ENCODE results near the gene SRMS.

SRMS gene

DNA sequence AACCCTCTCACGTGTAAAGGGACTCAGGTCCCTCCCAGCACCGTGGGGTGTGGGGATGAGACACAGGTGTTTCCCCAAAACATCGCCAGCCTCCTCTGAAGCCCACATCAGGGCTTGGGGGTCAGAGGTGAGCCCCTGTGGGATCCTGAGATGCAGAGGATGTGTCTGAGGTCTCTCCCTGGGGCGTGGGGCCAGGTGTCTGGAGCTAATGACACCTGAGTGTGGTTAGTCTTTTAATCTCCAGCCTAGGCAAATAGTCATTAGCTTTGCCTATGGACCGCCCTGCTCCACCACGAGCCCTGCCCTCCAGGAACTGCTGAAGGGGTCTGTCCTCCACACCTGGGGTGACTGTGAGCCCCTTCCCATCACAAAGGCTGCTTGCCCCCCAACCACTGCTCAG lies 1.7 kb downstream of the SRMS start:
- no peak overlapping the region for H2BK5ac ChIP-seq (ENCODE audit: low read depth, low read length, poor library complexity)

DNA sequence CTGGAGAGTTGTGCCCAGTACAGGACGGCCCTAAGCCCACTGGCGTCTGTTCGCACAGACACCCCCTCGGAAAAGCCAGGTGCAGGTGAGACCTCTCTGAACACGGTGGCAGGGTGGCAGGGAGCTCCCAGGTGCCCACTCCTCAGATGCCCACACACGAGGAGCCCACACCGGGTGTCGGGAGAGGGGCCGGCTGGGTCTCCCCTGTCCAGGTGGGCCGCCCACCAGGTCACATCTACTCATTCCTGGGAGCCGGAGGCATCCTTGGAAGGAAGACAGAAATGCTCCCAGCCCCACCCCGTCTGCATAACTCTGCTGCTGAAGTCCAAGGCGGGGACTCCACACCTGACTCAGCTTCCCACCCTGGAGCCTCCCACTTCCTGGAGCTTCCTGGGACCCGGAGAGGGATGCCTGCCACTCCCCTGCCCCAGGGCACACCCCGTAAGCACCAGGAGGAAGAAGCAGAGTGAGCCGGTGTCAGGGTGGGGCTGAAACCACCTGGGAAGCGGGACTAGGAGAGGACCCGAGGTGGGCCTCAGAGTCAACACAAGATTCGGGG lies 2.5 kb downstream of the SRMS start:
- WGBS (ENCODE audit: extremely low coverage, insufficient coverage, insufficient read length): no CpG with 5 or more reads among the region's 19 CpGs
- peaks cover 0 to 5% of the 10 kb centered on the region in 2 experiments for H3K4me1 ChIP-seq (ENCODE audit: control insufficient read depth in 1 of 2, insufficient read depth in 2 of 2, low read length in 2 of 2)
- no peak overlapping the region for H2BK5ac ChIP-seq (ENCODE audit: low read depth, low read length, poor library complexity)
- H3K4me2 ChIP-seq (ENCODE audit: low read length): no peak overlapping the region
- H3K79me2 ChIP-seq (ENCODE audit: control insufficient read depth, insufficient read depth, low read length, poor library complexity): no peaks in the 10 kb centered on the region
- H2BK120ac ChIP-seq (ENCODE audit: insufficient read depth, low read length, poor library complexity): no peak overlapping the region
- H3K79me1 ChIP-seq (ENCODE audit: low read length): no peaks in the 10 kb centered on the region
- no peak overlapping the region for H4K8ac ChIP-seq (ENCODE audit: low read depth, low read length)
- no peak overlapping the region for H3K9ac ChIP-seq (ENCODE audit: low read length)
- H3K4ac ChIP-seq (ENCODE audit: low read depth, low read length): no peak overlapping the region
- no peak overlapping the region for H4K12ac ChIP-seq (ENCODE audit: low read depth, low read length)
- no peak overlapping the region for H3K14ac ChIP-seq (ENCODE audit: low read length)
- H3K23ac ChIP-seq (ENCODE audit: low read length): no peak overlapping the region
- H3K18ac ChIP-seq (ENCODE audit: low read length): no peak overlapping the region
- H3K9me3 ChIP-seq (ENCODE audit: insufficient read depth, low read depth, low read length): no peaks in the 10 kb centered on the region
- H4K91ac ChIP-seq (ENCODE audit: low read depth, low read length): no peak overlapping the region
- no peak overlapping the region for H3K4me3 ChIP-seq (ENCODE audit: low read depth, low read length)
- no peak overlapping the region for H3K27ac ChIP-seq (ENCODE audit: low read depth, low read length)
- no peaks in the 10 kb centered on the region for H3K27me3 ChIP-seq (ENCODE audit: insufficient read depth, low read length)
- H3K36me3 ChIP-seq (ENCODE audit: control insufficient read depth in 1 of 2, insufficient read depth in 2 of 2, low read length in 2 of 2): no peaks in the 10 kb centered on the region
- no peak overlapping the region for H2AK5ac ChIP-seq (ENCODE audit: low read length)
- no peak overlapping the region for H2AFZ ChIP-seq (ENCODE audit: insufficient read depth, low read length, poor library complexity)
- DNase-seq: peak in 1 of 2 donors; percentile 25
- H2BK12ac ChIP-seq (ENCODE audit: low read length): no peak overlapping the region

More for the DNA sequence above, 1.7 kb downstream of the SRMS start:
- Histone ChIP-seq H2AFZ (ENCODE audit: insufficient read depth, low read length, poor library complexity) (no peak overlapping the region), H4K91ac (ENCODE audit: low read depth, low read length) (no peak overlapping the region), H4K8ac (ENCODE audit: low read depth, low read length) (no peak overlapping the region), H3K4ac (ENCODE audit: low read depth, low read length) (no peak overlapping the region), H3K4me1 (ENCODE audit: control insufficient read depth in 1 of 2, insufficient read depth in 2 of 2, low read length in 2 of 2) (peaks cover 0 to 3% of the 10 kb centered on the region in 2 experiments), H2AK5ac (ENCODE audit: low read length) (no peak overlapping the region), H2BK12ac (ENCODE audit: low read length) (no peak overlapping the region), H3K27me3 (ENCODE audit: insufficient read depth, low read length) (no peaks in the 10 kb centered on the region), H3K79me1 (ENCODE audit: low read length) (no peaks in the 10 kb centered on the region), H4K12ac (ENCODE audit: low read depth, low read length) (no peak overlapping the region), H3K4me3 (ENCODE audit: low read depth, low read length) (no peak overlapping the region), H3K79me2 (ENCODE audit: control insufficient read depth, insufficient read depth, low read length, poor library complexity) (no peaks in the 10 kb centered on the region), H2BK120ac (ENCODE audit: insufficient read depth, low read length, poor library complexity) (no peak overlapping the region), H3K9ac (ENCODE audit: low read length) (no peak overlapping the region), H3K23ac (ENCODE audit: low read length) (no peak overlapping the region), H3K4me2 (ENCODE audit: low read length) (no peak overlapping the region), H3K18ac (ENCODE audit: low read length) (no peak overlapping the region), H3K9me3 (ENCODE audit: insufficient read depth, low read depth, low read length) (no peaks in the 10 kb centered on the region), H3K36me3 (ENCODE audit: control insufficient read depth in 1 of 2, insufficient read depth in 2 of 2, low read length in 2 of 2) (no peaks in the 10 kb centered on the region), H3K27ac (ENCODE audit: low read depth, low read length) (no peak overlapping the region), H3K14ac (ENCODE audit: low read length) (no peak overlapping the region)
- no peak for DNase-seq
- no CpG with 5 or more reads among the region's 6 CpGs for whole genome bisulfite sequencing (ENCODE audit: extremely low coverage, insufficient coverage, insufficient read length)

GRCh38 chr20:63544241-63544957 lies 3.1 kb downstream of the SRMS start:
- no peak overlapping the region for H3K4ac ChIP-seq (ENCODE audit: low read depth, low read length)
- no peak overlapping the region for H3K27ac ChIP-seq (ENCODE audit: low read depth, low read length)
- H4K8ac ChIP-seq (ENCODE audit: low read depth, low read length): no peak overlapping the region
- no peaks in the 10 kb centered on the region for H3K27me3 ChIP-seq (ENCODE audit: insufficient read depth, low read length)
- no peak overlapping the region for H3K18ac ChIP-seq (ENCODE audit: low read length)
- H3K9me3 ChIP-seq (ENCODE audit: insufficient read depth, low read depth, low read length): no peaks in the 10 kb centered on the region
- no peak for DNase-seq
- no peak overlapping the region for H2BK12ac ChIP-seq (ENCODE audit: low read length)
- H2BK5ac ChIP-seq (ENCODE audit: low read depth, low read length, poor library complexity): no peak overlapping the region
- H3K14ac ChIP-seq (ENCODE audit: low read length): no peak overlapping the region
- H3K4me2 ChIP-seq (ENCODE audit: low read length): no peak overlapping the region
- H3K4me1 ChIP-seq (ENCODE audit: control insufficient read depth in 1 of 2, insufficient read depth in 2 of 2, low read length in 2 of 2): peaks cover 0 to 6% of the 10 kb centered on the region in 2 experiments
- H3K23ac ChIP-seq (ENCODE audit: low read length): no peak overlapping the region
- no peak overlapping the region for H2BK120ac ChIP-seq (ENCODE audit: insufficient read depth, low read length, poor library complexity)
- no CpG with 5 or more reads among the region's 27 CpGs for WGBS (ENCODE audit: extremely low coverage, insufficient coverage, insufficient read length)
- no peaks in the 10 kb centered on the region for H3K36me3 ChIP-seq (ENCODE audit: control insufficient read depth in 1 of 2, insufficient read depth in 2 of 2, low read length in 2 of 2)
- no peak overlapping the region for H4K91ac ChIP-seq (ENCODE audit: low read depth, low read length)
- no peak overlapping the region for H3K9ac ChIP-seq (ENCODE audit: low read length)
- no peak overlapping the region for H4K12ac ChIP-seq (ENCODE audit: low read depth, low read length)
- H3K79me2 ChIP-seq (ENCODE audit: control insufficient read depth, insufficient read depth, low read length, poor library complexity): no peaks in the 10 kb centered on the region
- no peaks in the 10 kb centered on the region for H3K79me1 ChIP-seq (ENCODE audit: low read length)
- H2AK5ac ChIP-seq (ENCODE audit: low read length): no peak overlapping the region
- H2AFZ ChIP-seq (ENCODE audit: insufficient read depth, low read length, poor library complexity): no peak overlapping the region
- no peak overlapping the region for H3K4me3 ChIP-seq (ENCODE audit: low read depth, low read length)

DNA sequence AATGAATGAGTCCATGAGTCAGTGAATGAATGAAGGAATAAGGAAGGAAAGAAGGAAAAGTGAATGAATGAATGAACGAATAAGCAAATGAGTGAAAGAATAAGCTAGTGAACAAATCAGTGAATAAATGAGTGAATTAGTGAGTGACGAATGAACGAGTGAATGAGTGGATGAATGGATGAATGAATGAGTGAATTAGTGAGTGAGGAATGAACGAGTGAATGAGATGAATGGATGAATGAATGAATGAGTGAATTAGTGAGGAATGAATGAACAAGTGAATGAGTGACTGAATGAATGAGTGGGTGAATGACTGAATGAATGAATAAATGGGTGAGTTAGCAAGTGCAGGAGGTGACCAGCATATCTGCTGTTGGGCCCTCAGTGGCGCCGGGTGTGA lies 3.8 kb downstream of the SRMS start:
- no peak overlapping the region for H4K8ac ChIP-seq (ENCODE audit: low read depth, low read length)
- H4K12ac ChIP-seq (ENCODE audit: low read depth, low read length): no peak overlapping the region
- H3K4me2 ChIP-seq (ENCODE audit: low read length): no peak overlapping the region
- WGBS (ENCODE audit: extremely low coverage, insufficient coverage, insufficient read length): 100% methylated on average over 4 of the region's 6 CpGs
- H3K36me3 ChIP-seq (ENCODE audit: control insufficient read depth in 1 of 2, insufficient read depth in 2 of 2, low read length in 2 of 2): no peaks in the 10 kb centered on the region
- H2BK5ac ChIP-seq (ENCODE audit: low read depth, low read length, poor library complexity): no peak overlapping the region
- no peak overlapping the region for H3K4me3 ChIP-seq (ENCODE audit: low read depth, low read length)
- H3K23ac ChIP-seq (ENCODE audit: low read length): no peak overlapping the region
- H3K27ac ChIP-seq (ENCODE audit: low read depth, low read length): no peak overlapping the region
- no peaks in the 10 kb centered on the region for H3K9me3 ChIP-seq (ENCODE audit: insufficient read depth, low read depth, low read length)
- no peak for DNase-seq
- no peak overlapping the region for H3K4ac ChIP-seq (ENCODE audit: low read depth, low read length)
- no peak overlapping the region for H2BK120ac ChIP-seq (ENCODE audit: insufficient read depth, low read length, poor library complexity)
- no peak overlapping the region for H3K9ac ChIP-seq (ENCODE audit: low read length)
- H3K14ac ChIP-seq (ENCODE audit: low read length): no peak overlapping the region
- peaks cover 0 to 6% of the 10 kb centered on the region in 2 experiments for H3K4me1 ChIP-seq (ENCODE audit: control insufficient read depth in 1 of 2, insufficient read depth in 2 of 2, low read length in 2 of 2)
- no peaks in the 10 kb centered on the region for H3K79me2 ChIP-seq (ENCODE audit: control insufficient read depth, insufficient read depth, low read length, poor library complexity)
- no peaks in the 10 kb centered on the region for H3K27me3 ChIP-seq (ENCODE audit: insufficient read depth, low read length)
- H2AFZ ChIP-seq (ENCODE audit: insufficient read depth, low read length, poor library complexity): no peak overlapping the region
- H4K91ac ChIP-seq (ENCODE audit: low read depth, low read length): no peak overlapping the region
- H3K79me1 ChIP-seq (ENCODE audit: low read length): no peaks in the 10 kb centered on the region
- no peak overlapping the region for H3K18ac ChIP-seq (ENCODE audit: low read length)
- H2AK5ac ChIP-seq (ENCODE audit: low read length): no peak overlapping the region
- H2BK12ac ChIP-seq (ENCODE audit: low read length): no peak overlapping the region
